ENCODE results near the gene RAB44.

GRCh38 chr6:36662380-36662779 is 35.2 kb upstream of the RAB44 start:
- no peak for TF ChIP-seq CTCF (IDR thresholded peaks at IDR 0.05)
- no peak for TF ChIP-seq EP300 (IDR thresholded peaks at IDR 0.05)

Data from stomach (tissue), 4 donors.